NB4 (cell line): ENCODE measurements around the gene DLG5.

Source experiments
- DNase-seq: peaks from one replicate; pipeline ENCODE4 v3.0.0; 2010; ENCODE audit warnings: low read depth
- H3K4me3 ChIP-seq: one replicate; pipeline ENCODE4 v1.5.1; 2011; ENCODE audit warnings: mild to moderate bottlenecking, low read depth, low read length, moderate library complexity
- MYC ChIP-seq: IDR thresholded peaks from 2 replicates; pipeline ENCODE4 v1.6.1; 2011; ENCODE audit warnings: low read depth, low read length
- POLR2A ChIP-seq: IDR thresholded peaks from 2 replicates; pipeline ENCODE4 v1.6.1; 2011; ENCODE audit warnings: mild to moderate bottlenecking; ENCODE audit not compliant: insufficient read length; ENCODE audit errors: extremely low read depth
- TF ChIP-seq, protein P1 (sequence below): IDR thresholded peaks from 2 replicates; pipeline ENCODE4 v1.6.1; 2011; ENCODE audit warnings: low read depth, low read length
- TF ChIP-seq, protein P2 (sequence below): IDR thresholded peaks from one replicate; pipeline ENCODE4 v1.5.1; 2012; ENCODE audit warnings: low read depth, low read length

The DLG5 gene

DNA sequence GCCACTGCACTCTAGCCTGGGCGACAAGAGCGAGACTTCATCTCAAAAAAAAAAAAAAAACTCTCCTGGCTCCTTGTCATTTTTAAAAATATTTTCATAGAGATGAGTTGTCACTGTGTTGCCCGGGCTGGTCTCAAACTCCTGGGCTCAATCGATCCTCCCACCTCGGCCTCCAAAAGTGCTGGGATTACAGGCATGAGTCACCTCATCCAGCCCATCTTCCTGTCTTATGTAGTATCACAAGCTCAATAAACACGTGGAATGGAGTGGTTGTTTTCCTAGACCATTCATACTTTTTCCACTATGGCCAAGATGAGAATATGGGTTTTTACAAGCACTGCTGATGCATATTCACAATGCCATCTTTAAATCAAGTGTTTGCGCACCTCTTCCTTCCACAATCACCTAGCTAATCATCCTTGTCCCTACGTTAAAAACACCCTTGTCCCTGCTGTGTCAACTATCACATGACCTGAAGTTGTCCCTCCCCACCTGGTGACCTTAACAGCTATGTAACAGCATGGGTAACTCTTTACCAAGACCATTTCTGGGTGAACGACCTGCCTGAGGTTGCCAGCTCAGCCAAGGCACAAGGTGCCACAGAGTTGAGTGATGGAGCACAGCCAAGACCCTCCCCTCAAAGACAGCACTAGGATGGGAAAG lies 21.3 kb downstream of the DLG5 start:
- DNase-seq: no peak
- TF ChIP-seq, protein P1, sequence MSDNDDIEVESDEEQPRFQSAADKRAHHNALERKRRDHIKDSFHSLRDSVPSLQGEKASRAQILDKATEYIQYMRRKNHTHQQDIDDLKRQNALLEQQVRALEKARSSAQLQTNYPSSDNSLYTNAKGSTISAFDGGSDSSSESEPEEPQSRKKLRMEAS: no peak
- TF ChIP-seq, protein P2, sequence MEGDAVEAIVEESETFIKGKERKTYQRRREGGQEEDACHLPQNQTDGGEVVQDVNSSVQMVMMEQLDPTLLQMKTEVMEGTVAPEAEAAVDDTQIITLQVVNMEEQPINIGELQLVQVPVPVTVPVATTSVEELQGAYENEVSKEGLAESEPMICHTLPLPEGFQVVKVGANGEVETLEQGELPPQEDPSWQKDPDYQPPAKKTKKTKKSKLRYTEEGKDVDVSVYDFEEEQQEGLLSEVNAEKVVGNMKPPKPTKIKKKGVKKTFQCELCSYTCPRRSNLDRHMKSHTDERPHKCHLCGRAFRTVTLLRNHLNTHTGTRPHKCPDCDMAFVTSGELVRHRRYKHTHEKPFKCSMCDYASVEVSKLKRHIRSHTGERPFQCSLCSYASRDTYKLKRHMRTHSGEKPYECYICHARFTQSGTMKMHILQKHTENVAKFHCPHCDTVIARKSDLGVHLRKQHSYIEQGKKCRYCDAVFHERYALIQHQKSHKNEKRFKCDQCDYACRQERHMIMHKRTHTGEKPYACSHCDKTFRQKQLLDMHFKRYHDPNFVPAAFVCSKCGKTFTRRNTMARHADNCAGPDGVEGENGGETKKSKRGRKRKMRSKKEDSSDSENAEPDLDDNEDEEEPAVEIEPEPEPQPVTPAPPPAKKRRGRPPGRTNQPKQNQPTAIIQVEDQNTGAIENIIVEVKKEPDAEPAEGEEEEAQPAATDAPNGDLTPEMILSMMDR: no peak
- TF ChIP-seq MYC: no peak
- no peak overlapping the region for H3K4me3 ChIP-seq

DNA sequence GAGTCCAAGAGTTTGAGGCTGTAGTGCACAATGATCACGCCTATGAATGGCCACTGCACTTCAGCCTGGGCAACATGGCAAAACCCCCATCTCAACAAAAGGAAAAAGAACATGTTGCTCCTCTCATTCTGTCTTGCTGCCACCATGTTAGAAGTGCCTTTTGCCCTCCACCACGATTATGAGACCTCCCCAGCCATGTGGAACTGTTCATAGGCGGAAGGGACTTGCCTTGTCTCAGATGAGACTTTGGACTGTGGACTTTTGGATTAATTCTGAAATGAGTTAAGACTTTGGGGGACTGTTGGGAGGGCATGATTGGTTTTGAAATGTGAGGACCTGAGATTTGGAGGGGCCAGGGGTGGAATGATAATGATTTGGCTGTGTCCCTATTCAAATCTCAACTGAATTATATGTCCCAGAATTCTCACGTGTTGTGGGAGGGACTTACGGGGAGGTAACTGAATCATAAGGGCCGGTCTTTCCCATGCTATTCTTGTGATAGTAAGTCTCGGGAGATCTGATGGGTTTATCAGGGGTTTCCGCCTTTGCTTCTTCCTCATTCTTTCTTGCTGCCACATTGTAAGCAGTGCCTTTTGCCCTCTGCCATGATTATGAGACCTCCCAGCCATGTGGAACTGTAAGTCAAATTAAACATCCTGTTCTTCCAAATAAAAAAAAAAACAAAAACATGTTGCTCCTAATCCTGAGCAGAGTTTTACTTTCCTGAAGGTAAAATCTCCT lies 22.3 kb downstream of the DLG5 start:
- TF ChIP-seq, protein P1: no peak
- no peak for TF ChIP-seq POLR2A
- TF ChIP-seq, protein P2: no peak
- no peak for TF ChIP-seq MYC
- DNase-seq: no peak
- no peak overlapping the region for H3K4me3 ChIP-seq

DNA sequence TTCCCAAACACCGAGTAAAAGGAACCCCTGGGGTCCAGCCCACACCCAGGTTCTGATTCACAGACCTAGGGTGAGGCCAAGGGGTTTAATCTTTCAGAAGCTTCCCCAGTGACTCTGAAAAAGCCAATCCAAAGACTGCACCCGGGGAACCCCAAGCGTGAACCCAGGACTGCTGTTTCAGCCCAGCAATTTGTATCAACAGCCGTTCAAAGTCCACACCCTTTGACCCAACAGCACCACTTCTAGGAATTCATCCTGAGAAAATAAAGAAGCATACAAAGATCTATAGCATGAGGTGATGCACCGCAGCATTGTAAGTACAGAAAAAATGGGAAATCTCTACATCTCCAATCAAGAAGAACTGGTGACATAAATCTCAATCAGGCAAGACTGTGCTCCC lies 24.4 kb downstream of the DLG5 start:
- no peak for DNase-seq
- no peak overlapping the region for H3K4me3 ChIP-seq
- TF ChIP-seq MYC: no peak

DNA sequence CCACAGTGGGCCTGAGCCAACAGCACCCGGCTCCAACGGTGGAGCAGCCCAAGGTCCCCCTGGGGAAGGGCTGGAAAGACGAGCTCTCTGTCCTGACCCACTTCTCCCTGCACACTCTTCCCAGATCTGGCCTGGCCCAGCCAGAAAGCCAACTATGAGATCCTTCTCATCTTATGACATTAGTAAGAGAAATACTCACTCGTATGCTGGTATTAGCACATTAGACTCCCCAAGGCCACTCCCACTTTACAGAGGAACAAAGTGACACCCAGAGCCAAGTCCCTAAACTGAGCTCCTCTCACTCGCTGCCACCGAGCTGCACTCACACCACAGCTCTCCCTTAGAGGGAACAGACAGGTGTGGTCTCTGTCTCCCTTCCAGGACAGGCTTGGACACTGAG lies 24.8 kb downstream of the DLG5 start:
- H3K4me3 ChIP-seq: no peak overlapping the region
- no peak for DNase-seq
- TF ChIP-seq, protein P2: no peak
- TF ChIP-seq POLR2A: no peak
- TF ChIP-seq MYC: no peak
- TF ChIP-seq, protein P1: no peak

DNA sequence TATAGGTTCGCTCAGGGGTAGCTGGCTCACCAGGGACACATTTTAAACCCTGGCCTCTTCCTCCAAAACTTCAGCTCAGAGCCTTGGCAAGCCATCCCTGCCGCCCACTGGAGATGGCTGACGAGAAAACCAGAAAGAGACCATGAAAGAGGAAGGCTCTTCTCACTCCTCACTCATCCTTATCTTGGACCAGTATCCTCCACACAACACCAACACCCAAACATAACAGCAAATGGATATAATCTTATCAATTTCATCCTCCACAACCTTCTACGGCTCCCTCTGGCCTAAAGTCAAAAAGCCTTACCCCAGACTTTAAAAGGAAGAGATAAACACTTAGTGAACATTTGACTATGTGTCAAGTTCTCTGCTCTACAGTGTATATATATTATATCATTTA lies 26.9 kb downstream of the DLG5 start:
- H3K4me3 ChIP-seq: no peak overlapping the region

DNA sequence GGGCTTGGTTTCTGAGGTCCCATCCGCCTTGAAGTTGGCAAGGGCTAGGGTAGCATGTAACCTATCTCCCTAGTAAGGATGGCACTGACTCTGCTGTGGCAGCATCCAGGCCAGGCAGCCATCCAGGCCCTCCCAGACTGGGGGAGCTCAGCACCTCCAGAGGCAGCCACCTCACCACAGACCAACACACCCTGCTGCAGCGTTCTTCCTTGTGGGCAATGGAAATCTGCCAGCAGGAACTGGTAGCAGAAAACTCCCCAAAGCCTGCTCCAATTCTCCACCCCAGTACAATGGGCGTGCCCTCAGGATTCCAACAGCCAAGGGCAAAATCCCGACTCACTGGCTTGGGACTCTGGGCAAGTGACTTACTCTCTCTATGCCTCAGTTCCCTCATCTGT lies 27.5 kb downstream of the DLG5 start:
- no peak overlapping the region for H3K4me3 ChIP-seq
- TF ChIP-seq, protein P2: no peak
- no peak for TF ChIP-seq POLR2A
- TF ChIP-seq, protein P1: no peak
- TF ChIP-seq MYC: no peak
- no peak for DNase-seq

More for the DNA sequence above, 26.9 kb downstream of the DLG5 start:
- TF ChIP-seq, protein P1: no peak
- TF ChIP-seq, protein P2: no peak
- no peak for DNase-seq
